Measurements from ENCODE around the gene PRPSAP2.
A peak's percentile ranks its signal among the peaks of the same experiment; 100 is the strongest.
"Not testable (repeated sequence)": the region's sequence is repeated elsewhere in the genome, so short reads cannot be mapped to it uniquely, and the experiment has no call there.

PRPSAP2 gene

GRCh38 chr17:18944646-18945045 lies 86.7 kb downstream of the PRPSAP2 start:
- DNase-seq (ENCODE audit: low read depth in 2 of 2) = no peak

DNA sequence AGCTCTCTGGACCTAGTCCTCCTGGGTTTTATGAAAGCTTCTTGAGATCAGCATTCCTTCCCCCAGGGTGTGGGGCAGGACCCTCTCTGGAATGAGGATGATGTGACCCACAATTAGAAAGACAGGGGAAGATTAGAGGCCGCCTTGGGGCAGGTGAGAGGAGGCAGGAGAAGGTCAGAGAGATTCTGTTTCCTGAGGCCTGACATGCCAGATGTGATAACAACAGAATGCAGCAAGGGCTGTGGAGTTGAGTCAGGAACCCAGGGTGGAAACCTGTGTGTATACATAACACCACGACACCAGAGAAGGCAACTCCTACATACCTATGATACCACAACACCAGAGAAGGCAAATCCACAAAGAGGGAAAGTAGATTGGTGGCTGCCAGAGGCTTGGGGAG lies 88.6 kb downstream of the PRPSAP2 start:
- DNase-seq (ENCODE audit: low read depth in 2 of 2) = no peak

DNA sequence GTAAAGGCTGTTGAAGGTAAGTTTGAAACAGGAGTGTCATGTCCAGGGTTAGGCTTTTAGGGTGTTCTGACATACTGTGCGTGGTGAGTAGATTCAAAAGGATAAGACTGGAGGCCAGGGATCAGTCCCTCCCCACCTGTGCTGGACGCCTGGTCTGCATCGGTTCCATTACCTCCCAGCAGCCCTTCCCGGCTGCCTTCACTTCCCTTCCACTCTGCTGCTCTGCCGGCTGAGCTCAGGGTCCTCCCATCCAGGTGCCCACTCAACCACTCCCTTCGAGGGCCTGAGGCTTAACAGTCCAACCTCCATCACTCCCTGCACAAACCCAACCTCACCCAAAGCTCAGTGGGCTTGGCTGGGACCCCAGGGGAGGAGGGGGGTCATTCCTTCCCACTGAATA lies 89.9 kb downstream of the PRPSAP2 start:
- DNase-seq (ENCODE audit: low read depth in 2 of 2) = no peak

- DNase-seq (ENCODE audit: low read depth in 2 of 2) = no peak
Observed at GRCh38 chr17:18948476-18949006, 90.6 kb downstream of the PRPSAP2 start.

- no peak for DNase-seq (ENCODE audit: low read depth in 2 of 2)
Observed at GRCh38 chr17:18949566-18949965, 91.6 kb downstream of the PRPSAP2 start.

- DNase-seq (ENCODE audit: low read depth in 2 of 2) = no peak
Observed at GRCh38 chr17:18950346-18950745, 92.4 kb downstream of the PRPSAP2 start.

GRCh38 chr17:18950944-18951905 lies 93.3 kb downstream of the PRPSAP2 start:
- DNase-seq (ENCODE audit: low read depth in 2 of 2) = no peak

DNA sequence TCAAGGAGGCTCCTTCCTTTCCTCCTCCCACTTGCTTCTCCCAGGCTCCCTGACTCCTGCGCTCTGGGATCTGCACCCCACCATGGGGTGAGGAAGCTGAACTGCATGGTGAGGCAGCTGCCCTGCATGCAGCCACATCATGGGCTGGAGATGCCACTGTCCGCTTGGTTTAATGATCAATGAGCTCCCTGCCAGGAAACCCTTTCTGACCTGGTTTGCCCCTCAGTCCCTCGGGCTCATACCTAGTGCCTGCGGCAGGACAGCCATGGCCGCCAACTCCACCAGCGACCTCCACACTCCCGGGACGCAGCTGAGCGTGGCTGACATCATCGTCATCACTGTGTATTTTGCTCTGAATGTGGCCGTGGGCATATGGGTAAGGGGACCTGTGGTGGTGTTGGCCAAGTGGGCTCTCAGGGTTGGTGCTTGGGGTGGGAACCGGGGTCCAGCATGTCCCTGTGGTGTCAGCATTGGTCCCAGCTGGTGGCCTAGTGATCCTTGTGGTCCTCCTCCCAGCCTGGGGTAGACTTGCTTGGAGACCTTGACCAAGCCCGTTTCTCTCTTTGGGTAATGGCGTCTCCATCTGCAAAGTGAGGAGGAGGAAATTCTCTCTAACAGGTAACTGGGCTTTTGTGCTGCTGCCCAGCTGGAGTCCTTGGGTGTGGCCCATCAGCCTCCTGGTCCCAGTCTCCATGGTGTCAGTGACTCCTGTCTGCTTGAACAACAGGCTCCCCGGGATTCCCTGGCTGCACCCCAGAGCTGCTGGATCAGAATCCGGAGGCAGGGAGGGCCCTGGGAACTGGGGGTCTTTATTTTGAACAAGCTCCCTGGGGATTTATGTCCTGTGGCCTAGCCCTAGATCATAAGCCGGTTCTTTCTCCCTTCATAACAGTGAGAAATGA lies 94.3 kb downstream of the PRPSAP2 start, which contains the start of gene SLC5A10:
SLC5A10 (plus strand) TSS at position 225 of the 902 bp plus-strand sequence; CDS start at position 266, 41 bp downstream.
- no peak for DNase-seq (ENCODE audit: low read depth in 2 of 2)

DNA sequence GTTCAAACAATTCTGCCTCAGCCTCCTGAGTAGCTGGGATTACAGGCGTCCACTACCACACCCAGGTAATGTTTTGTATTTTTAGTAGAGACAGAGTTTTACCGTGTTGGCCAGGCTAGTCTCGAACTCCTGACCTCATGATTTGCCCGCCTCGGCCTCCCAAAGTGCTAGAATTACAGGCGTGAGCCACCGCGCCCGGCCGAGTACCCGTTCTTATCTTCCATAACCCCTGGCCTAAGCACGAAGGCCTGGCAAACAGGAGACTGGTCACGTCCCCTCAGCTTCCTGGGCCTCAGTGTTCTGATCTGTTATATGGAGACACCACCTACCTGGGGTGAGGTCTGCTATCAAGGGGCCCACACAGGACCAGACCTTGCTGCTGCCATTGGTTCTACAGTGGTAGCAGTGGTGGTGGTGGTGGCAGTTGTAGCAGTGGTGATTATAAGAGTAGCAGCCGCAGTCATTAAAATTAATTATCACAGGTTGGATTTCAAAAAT lies 95.3 kb downstream of the PRPSAP2 start:
- no peak for DNase-seq (ENCODE audit: low read depth in 2 of 2)

- no peak for DNase-seq (ENCODE audit: low read depth in 2 of 2)
Observed at GRCh38 chr17:18954321-18954720, 96.4 kb downstream of the PRPSAP2 start.

GRCh38 chr17:18955009-18955408 lies 97.1 kb downstream of the PRPSAP2 start:
- DNase-seq (ENCODE audit: low read depth in 2 of 2) = no peak

GRCh38 chr17:18956021-18956420 lies 98.1 kb downstream of the PRPSAP2 start:
- DNase-seq (ENCODE audit: low read depth in 2 of 2) = not testable (repeated sequence)

- no peak for DNase-seq (ENCODE audit: low read depth in 2 of 2)
Observed at GRCh38 chr17:18956581-18956980, 98.7 kb downstream of the PRPSAP2 start.

DNA sequence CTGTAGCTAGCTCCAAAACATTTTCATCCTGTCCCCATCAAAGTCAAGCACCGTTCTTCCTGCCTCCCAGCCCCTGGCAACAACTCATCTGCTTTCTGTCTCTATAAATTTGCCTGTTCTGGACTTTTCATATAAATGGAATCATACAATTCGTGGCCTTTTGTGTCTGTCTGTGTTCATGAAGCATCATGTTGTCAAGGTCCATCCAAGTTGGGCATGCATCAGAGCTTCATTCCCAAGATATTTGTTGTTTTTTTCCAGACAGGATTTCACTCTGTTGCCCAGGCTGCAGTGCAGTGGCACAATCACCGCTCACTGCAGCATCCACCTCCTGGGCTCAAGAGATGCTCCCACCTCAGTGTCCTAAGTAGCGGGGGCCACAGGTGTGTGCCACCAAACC lies 99.9 kb downstream of the PRPSAP2 start:
- no peak for DNase-seq (ENCODE audit: low read depth in 2 of 2)

- DNase-seq (ENCODE audit: low read depth in 2 of 2) = no peak
Observed at GRCh38 chr17:18958611-18959010, 100.7 kb downstream of the PRPSAP2 start.

GRCh38 chr17:18959071-18959844 lies 101.3 kb downstream of the PRPSAP2 start:
- DNase-seq (ENCODE audit: low read depth in 2 of 2) = no peak

DNA sequence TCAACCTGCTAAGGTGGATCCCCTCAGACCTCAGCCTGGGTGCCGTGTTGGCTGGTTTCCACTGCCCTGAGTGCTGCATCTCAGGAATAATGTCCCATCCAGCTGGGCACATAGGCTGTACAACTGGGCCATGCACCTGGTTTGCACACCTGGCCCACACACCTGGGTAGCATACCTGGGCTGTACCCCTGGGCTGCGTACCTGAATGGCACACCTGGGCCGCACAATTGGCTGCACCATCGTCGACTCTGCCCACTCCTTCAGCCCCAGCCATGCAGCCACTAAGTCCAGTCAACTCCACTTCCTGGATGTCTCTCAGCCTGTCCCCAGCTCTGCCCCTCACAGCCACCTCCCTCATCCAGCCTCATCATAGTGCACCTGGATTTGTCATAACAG lies 101.9 kb downstream of the PRPSAP2 start:
- no peak for DNase-seq (ENCODE audit: low read depth in 2 of 2)

- no peak for DNase-seq (ENCODE audit: low read depth in 2 of 2)
Observed at GRCh38 chr17:18960241-18960665, 102.3 kb downstream of the PRPSAP2 start.

DNA sequence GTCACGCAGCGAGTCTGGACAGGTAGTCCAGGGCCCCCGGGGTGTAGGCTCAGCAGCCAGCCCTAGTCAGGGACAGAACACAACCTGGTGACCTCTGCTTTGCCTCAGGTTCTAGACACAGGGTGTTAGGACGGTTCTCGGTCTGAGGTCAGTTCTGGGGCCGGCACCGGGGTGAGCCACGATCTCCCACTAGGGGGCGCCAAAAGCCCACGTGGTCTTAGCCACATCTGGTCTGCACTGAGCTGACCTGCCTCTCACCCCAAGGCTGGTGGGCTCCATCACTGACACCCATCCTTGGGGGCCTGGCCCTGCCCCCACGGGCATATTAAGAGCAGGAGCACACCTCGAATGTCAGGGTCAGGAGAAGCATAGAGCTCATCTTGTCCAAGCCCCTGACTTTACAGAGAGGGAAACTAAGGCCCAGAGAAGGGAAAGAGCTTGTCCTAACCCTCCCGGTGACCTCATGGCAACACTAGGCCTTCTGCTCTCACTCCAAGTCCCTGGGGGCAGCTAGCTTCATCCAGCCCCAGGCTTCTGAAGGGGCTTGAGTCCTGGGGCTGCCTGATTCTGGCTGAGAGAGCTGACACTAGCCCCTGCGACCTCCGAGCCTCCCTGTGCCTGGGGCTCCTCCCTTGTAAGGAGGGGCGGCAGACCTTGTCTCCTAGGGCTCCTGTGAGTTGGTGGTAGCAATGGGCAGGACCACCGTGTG lies 103.0 kb downstream of the PRPSAP2 start:
- DNase-seq (ENCODE audit: low read depth in 2 of 2) = peak; percentile 32 to 37
